A673 (cell line): ENCODE data around the gene OLIG2. TPM values are rescaled to one million over a fixed set of nuclear protein-coding genes. Genes with fewer than 3 reads are reported as not detected.

Experiments used
- BruUV-seq: library from RNA; stranded (reverse); fragments of 400-500 nt; replicated peaks from 2 replicates; lab custom pipeline; 2021; lab: Mats Ljungman, UMichigan
- CTCF ChIA-PET: fragments of 300-600 bp; sonication (Branson Sonifier 250); formaldehyde crosslinking; loops from one replicate; lab custom pipeline; 2022; ENCODE audit warnings: antibody characterized with exemption; lab: Charles Lee
- POLR2A ChIA-PET: fragments of 300-600 bp; sonication (Branson Sonifier 250); formaldehyde crosslinking; loops from one replicate; lab custom pipeline; 2022; ENCODE audit warnings: antibody characterized with exemption; ENCODE audit not compliant: low non-redundant PET; lab: Charles Lee
- DNase-seq: peaks from one replicate; pipeline ENCODE4 v3.0.0-alpha.2; 2015; ENCODE audit warnings: low spot score
- H3K27ac ChIP-seq: fragments of 200-600 bp; sonication (generic); 2 replicates; pipeline ENCODE4 v1.5.1; 2016; ENCODE audit warnings: mixed run types, low read depth, mild to moderate bottlenecking, mixed read lengths, antibody characterized with exemption, low read length; ENCODE audit not compliant: poor library complexity, severe bottlenecking
- H3K27me3 ChIP-seq: fragments of 200-600 bp; sonication (generic); replicated peaks from 2 replicates; pipeline ENCODE4 v1.6.1; 2017; ENCODE audit warnings: mixed run types, low read depth, mild to moderate bottlenecking, mixed read lengths, antibody characterized with exemption, low read length; ENCODE audit not compliant: insufficient read depth, poor library complexity
- H3K36me3 ChIP-seq: fragments of 200-600 bp; sonication (generic); 2 replicates; pipeline ENCODE4 v1.6.1; 2016; ENCODE audit warnings: mixed run types, mild to moderate bottlenecking, mixed read lengths, antibody characterized with exemption, low read length; ENCODE audit not compliant: insufficient read depth, poor library complexity, severe bottlenecking
- H3K4me1 ChIP-seq: fragments of 200-600 bp; sonication (generic); 2 replicates; pipeline ENCODE4 v1.6.1; 2017; ENCODE audit warnings: mixed run types, mild to moderate bottlenecking, mixed read lengths, antibody characterized with exemption, low read length; ENCODE audit not compliant: insufficient read depth, poor library complexity, severe bottlenecking
- H3K4me3 ChIP-seq: fragments of 200-600 bp; sonication (generic); 2 replicates; pipeline ENCODE4 v1.5.1; 2016; ENCODE audit warnings: low read depth, mixed run types, mild to moderate bottlenecking, mixed read lengths, low read length; ENCODE audit not compliant: poor library complexity, severe bottlenecking
- H3K9me3 ChIP-seq: fragments of 200-600 bp; sonication (generic); 2 replicates; pipeline ENCODE4 v1.6.1; 2016; ENCODE audit warnings: mixed run types, low read depth, mild to moderate bottlenecking, mixed read lengths, antibody characterized with exemption, low read length; ENCODE audit not compliant: poor library complexity, severe bottlenecking
- EZH2 ChIP-seq: fragments of 200-600 bp; sonication (generic); IDR thresholded peaks from 2 replicates; pipeline ENCODE4 v1.6.1; 2017; ENCODE audit warnings: borderline replicate concordance, low read depth, mild to moderate bottlenecking, mixed read lengths, antibody characterized with exemption, low read length; ENCODE audit not compliant: poor library complexity, severe bottlenecking
- intact Hi-C: fragments of 100-400 bp; cut with micrococcal nuclease; formaldehyde crosslinking; loops from one replicate; pipeline ENCODE4 v1.10.0; 2022; ENCODE audit not compliant: unreplicated experiment
- total RNA-seq: library from RNA; stranded (reverse); gene quantifications from 2 replicates; pipeline ENCODE4 v1.2.3, GENCODE V29; 2021
- TF ChIP-seq, protein P1 (sequence below): fragments of 300-800, 200-600 bp; sonication (generic); conservative IDR thresholded peaks from 2 replicates; pipeline ENCODE4 v1.5.1; 2017; ENCODE audit warnings: low read depth, mild to moderate bottlenecking, antibody characterized with exemption, low read length, moderate library complexity, mixed read lengths

Gene OLIG2
- total RNA-seq, 1 experiment from 2014 or later: not detected

- Histone ChIP-seq H3K4me3 (no peak overlapping the region), H3K27ac (no peak overlapping the region), H3K9me3 (no peaks in the 10 kb centered on the region), H3K4me1 (no peaks in the 10 kb centered on the region), H3K36me3 (no peaks in the 10 kb centered on the region), H3K27me3 (peaks cover 100% of the 10 kb centered on the region)
- DNase-seq: peak; percentile 33
- CTCF ChIA-PET: no interaction called here
- no TSS peak for BruUV-seq
- POLR2A ChIA-PET: no interaction called here
- TF ChIP-seq EZH2: peak; percentile 71
- TF ChIP-seq, protein P1, sequence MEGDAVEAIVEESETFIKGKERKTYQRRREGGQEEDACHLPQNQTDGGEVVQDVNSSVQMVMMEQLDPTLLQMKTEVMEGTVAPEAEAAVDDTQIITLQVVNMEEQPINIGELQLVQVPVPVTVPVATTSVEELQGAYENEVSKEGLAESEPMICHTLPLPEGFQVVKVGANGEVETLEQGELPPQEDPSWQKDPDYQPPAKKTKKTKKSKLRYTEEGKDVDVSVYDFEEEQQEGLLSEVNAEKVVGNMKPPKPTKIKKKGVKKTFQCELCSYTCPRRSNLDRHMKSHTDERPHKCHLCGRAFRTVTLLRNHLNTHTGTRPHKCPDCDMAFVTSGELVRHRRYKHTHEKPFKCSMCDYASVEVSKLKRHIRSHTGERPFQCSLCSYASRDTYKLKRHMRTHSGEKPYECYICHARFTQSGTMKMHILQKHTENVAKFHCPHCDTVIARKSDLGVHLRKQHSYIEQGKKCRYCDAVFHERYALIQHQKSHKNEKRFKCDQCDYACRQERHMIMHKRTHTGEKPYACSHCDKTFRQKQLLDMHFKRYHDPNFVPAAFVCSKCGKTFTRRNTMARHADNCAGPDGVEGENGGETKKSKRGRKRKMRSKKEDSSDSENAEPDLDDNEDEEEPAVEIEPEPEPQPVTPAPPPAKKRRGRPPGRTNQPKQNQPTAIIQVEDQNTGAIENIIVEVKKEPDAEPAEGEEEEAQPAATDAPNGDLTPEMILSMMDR: no peak
- intact Hi-C loops: no loop called here
Observed at GRCh38 chr21:33028773-33029384, 3.1 kb downstream of the OLIG2 start.

DNA sequence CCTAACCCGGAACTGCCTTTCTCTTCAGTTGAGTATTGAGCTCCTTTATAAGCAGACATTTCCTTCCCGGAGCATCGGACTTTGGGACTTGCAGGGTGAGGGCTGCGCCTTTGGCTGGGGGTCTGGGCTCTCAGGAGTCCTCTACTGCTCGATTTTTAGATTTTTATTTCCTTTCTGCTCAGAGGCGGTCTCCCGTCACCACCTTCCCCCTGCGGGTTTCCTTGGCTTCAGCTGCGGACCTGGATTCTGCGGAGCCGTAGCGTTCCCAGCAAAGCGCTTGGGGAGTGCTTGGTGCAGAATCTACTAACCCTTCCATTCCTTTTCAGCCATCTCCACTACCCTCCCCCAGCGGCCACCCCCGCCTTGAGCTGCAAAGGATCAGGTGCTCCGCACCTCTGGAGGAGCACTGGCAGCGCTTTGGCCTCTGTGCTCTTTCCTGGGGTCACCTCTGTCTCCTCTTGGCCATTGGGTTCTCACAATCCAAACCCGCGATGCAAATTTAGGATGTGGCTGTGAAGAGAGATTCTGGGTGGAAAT lies 3.7 kb downstream of the OLIG2 start:
- Histone ChIP-seq H3K27ac (no peak overlapping the region), H3K4me1 (no peaks in the 10 kb centered on the region), H3K9me3 (no peaks in the 10 kb centered on the region), H3K4me3 (no peak overlapping the region), H3K36me3 (no peaks in the 10 kb centered on the region), H3K27me3 (peaks cover 100% of the 10 kb centered on the region)
- CTCF ChIA-PET: no interaction called here
- TF ChIP-seq EZH2: peak; percentile 61
- TF ChIP-seq, protein P1: no peak
- no peak for DNase-seq
- no TSS peak for BruUV-seq
- intact Hi-C loops: no loop called here
- POLR2A ChIA-PET: no interaction called here

DNA sequence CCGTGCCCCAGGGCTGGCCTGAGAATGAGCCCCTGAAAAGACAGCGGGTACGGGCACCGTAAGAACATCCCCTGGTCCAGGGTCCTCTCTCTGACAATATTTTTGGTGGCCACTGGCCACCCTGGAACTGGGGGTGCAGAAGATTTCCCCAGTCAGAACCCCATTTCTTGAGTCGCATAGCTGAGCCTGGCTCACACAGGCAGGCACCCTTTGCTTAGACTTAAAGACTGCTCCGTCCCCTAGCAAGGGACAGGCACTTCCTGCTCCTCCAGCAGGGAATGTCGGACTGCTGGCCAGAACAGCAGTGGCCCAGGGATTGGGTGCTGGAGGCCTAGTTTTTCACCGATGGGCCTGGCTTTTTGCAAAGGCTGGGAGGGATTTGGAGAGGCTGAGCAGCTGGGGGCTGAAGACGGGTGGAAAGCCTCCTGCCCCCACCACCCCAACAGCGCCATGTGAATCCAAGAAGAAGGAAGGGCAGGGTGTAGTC lies 4.3 kb downstream of the OLIG2 start:
- Histone ChIP-seq H3K27me3 (peaks cover 100% of the 10 kb centered on the region), H3K9me3 (no peaks in the 10 kb centered on the region), H3K36me3 (no peaks in the 10 kb centered on the region), H3K4me3 (no peak overlapping the region), H3K4me1 (no peaks in the 10 kb centered on the region), H3K27ac (no peak overlapping the region)
- intact Hi-C loops: no loop called here
- ChIA-PET POLR2A (no interaction called here), CTCF (no interaction called here)
- BruUV-seq: no TSS peak
- TF ChIP-seq, protein P1: no peak
- TF ChIP-seq EZH2: peak; percentile 45
- no peak for DNase-seq
